ENCODE results near the gene FAM221B.

Gene FAM221B

DNA sequence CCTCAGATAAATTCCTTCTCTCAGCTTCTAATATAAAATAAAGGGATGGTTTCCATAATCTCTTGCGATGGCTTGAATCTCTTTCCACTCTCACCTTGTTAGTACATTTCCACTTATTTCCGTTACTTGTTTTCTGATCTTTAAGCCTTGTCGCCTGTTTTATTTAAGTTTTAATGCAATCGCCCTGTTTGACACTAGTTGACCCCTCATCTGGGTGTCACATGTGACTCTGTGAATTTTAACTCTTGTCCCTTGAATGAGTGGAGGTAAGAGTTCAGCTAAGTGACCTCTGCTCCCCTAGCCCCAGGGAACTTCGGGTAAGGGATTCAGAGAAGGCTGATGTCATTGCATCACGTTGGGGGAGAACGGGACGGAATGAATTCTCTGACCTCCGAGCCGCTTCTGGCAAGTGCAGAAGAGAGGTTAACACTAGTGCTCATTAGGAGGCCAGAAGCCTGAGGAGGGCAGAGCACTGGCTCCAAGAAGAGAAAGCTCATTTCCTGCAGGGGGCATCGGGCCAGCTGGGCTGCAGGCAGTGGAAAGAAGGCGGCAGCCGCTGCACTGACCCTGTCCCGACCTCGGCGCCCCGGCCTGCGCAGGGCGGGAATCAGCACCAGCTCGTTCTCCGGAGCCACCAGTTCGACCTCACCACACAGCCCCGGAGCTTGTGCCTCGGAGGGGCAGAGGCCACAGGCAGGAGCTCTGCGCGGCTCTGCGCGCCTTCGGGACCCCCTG lies 14.3 kb downstream of the FAM221B start:
- Histone ChIP-seq H2AK5ac (ENCODE audit: low read length) (no peak overlapping the region), H4K5ac (ENCODE audit: low read length) (no peak overlapping the region), H3K4me1 (ENCODE audit: control insufficient read depth, low read depth, low read length) (peaks cover 4% of the 10 kb centered on the region), H3K4me2 (ENCODE audit: low read length) (peak overlapping the region; percentile 71), H2BK120ac (ENCODE audit: low read depth, low read length) (no peak overlapping the region), H3K79me2 (ENCODE audit: control insufficient read depth, insufficient read depth, low read length) (no peaks in the 10 kb centered on the region), H2BK5ac (ENCODE audit: low read length) (peak overlapping the region; percentile 61), H3K23ac (ENCODE audit: low read length) (peak overlapping the region; percentile 83), H3K27me3 (ENCODE audit: insufficient read depth, low read length, poor library complexity) (no peaks in the 10 kb centered on the region), H3K56ac (ENCODE audit: low read length) (peak overlapping the region; percentile 98), H3K4ac (ENCODE audit: low read depth, low read length) (peak overlapping the region; percentile 49), H3K9ac (ENCODE audit: low read length) (peak overlapping the region; percentile 94), H3K27ac (ENCODE audit: low read depth, low read length) (peak overlapping the region; percentile 99), H3K18ac (ENCODE audit: low read length) (peak overlapping the region; percentile 98), H2BK15ac (replicated peaks; ENCODE audit: low read depth) (no peak overlapping the region), H3K79me1 (ENCODE audit: low read length) (no peaks in the 10 kb centered on the region), H3K36me3 (ENCODE audit: control insufficient read depth, insufficient read depth, low read length) (no peaks in the 10 kb centered on the region), H3K4me3 (ENCODE audit: low read length) (peak overlapping the region; percentile 76), H4K8ac (ENCODE audit: low read depth, low read length) (peak overlapping the region; percentile 56)
- no CpG with 5 or more reads among the region's 29 CpGs for WGBS (ENCODE audit: extremely low coverage, insufficient coverage, low lambda C conversion rate)
- peak; percentile 95 for DNase-seq

DNA sequence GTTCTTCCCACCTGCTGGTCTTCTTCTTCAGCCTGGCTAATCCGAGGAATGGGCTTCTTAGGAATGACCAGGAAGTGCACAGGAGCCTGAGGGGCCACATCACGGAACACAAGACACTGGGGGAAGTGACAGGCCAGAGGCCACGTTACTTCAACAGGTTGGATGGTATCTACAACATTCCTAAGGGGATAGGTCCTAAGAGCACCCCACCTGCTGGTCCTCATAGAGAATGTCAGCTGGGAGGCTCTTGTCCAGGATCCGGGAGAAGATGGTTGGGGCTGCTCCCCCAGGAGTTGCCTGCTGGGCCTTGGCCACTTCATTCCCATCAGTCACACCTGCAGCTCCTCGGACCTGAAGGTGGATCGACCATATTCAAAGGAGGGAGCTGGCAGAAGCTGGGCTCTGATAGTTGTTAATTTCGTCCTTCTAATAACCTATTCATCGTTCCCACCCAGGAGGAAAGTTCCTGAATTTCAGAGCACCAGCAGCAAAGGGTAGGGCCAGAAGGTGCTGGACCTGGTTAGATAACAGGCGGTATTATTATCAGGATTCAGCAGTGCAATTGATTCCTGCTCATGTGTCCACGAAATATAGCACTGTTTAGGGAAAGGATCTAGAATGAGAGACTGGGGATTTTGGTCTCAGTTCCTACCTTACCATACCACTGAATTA lies 15.0 kb downstream of the FAM221B start:
- Histone ChIP-seq H3K18ac (ENCODE audit: low read length) (no peak overlapping the region), H2AK5ac (ENCODE audit: low read length) (no peak overlapping the region), H3K9ac (ENCODE audit: low read length) (peak overlapping the region; percentile 5), H3K27ac (ENCODE audit: low read depth, low read length) (no peak overlapping the region), H3K4me2 (ENCODE audit: low read length) (no peak overlapping the region), H4K8ac (ENCODE audit: low read depth, low read length) (no peak overlapping the region), H2BK15ac (replicated peaks; ENCODE audit: low read depth) (no peak overlapping the region), H3K36me3 (ENCODE audit: control insufficient read depth, insufficient read depth, low read length) (no peaks in the 10 kb centered on the region), H3K4ac (ENCODE audit: low read depth, low read length) (no peak overlapping the region), H3K56ac (ENCODE audit: low read length) (no peak overlapping the region), H3K4me3 (ENCODE audit: low read length) (no peak overlapping the region), H4K5ac (ENCODE audit: low read length) (no peak overlapping the region), H3K79me1 (ENCODE audit: low read length) (no peaks in the 10 kb centered on the region), H3K4me1 (ENCODE audit: control insufficient read depth, low read depth, low read length) (peaks cover 4% of the 10 kb centered on the region), H2BK120ac (ENCODE audit: low read depth, low read length) (no peak overlapping the region), H2BK5ac (ENCODE audit: low read length) (no peak overlapping the region), H3K79me2 (ENCODE audit: control insufficient read depth, insufficient read depth, low read length) (no peaks in the 10 kb centered on the region), H3K27me3 (ENCODE audit: insufficient read depth, low read length, poor library complexity) (no peaks in the 10 kb centered on the region), H3K23ac (ENCODE audit: low read length) (no peak overlapping the region)
- DNase-seq: peak; percentile 91
- WGBS (ENCODE audit: extremely low coverage, insufficient coverage, low lambda C conversion rate): no CpG with 5 or more reads among the region's 10 CpGs

DNA sequence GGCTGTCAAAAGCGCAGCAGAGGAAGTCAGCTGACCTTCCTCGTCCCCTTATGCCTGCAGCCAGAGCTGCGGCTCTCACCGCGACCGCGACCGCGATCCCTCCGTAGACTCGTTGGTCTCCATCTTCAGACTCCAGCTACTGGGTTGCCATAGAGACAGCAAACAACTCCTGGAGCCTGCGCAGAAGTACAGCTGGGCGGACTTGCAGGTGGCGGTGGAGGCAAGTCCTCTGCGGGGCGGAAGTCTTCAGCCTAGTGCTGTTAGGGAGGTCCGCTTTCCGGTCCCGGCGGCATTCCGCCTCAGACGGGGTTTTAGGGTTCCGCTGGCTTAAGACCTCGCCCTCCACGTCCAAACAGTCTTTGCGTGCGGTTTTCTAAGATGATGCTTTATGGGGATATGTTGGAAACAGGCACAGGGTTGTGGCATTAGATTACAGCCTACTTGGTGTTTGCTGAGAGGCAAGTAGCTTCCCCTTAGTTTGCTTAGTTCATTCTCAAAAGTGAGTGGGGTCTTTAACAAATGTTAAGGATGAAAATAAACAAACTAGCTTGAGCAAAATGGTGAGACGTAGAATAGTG lies 16.4 kb downstream of the FAM221B start, which contains the start of gene SPAG8:
Gene SPAG8, minus strand, starts transcription at position 238 of the 578 bp plus-strand sequence. Its CDS starts 115 bp downstream, at position 123.
- no CpG with 5 or more reads among the region's 28 CpGs for WGBS (ENCODE audit: extremely low coverage, insufficient coverage, low lambda C conversion rate)
- Histone ChIP-seq H3K18ac (ENCODE audit: low read length) (peak within 1 kb of the TSS; percentile 54), H3K79me1 (ENCODE audit: low read length) (no peaks in the 10 kb centered on the region), H3K27me3 (ENCODE audit: insufficient read depth, low read length, poor library complexity) (no peaks in the 10 kb centered on the region), H2AK5ac (ENCODE audit: low read length) (no peak within 1 kb of the TSS), H2BK5ac (ENCODE audit: low read length) (no peak within 1 kb of the TSS), H3K36me3 (ENCODE audit: control insufficient read depth, insufficient read depth, low read length) (peaks cover 1% of the 10 kb centered on the region), H3K4me3 (ENCODE audit: low read length) (no peak within 1 kb of the TSS), H3K4me2 (ENCODE audit: low read length) (peak within 1 kb of the TSS; percentile 34), H4K8ac (ENCODE audit: low read depth, low read length) (no peak within 1 kb of the TSS), H2BK120ac (ENCODE audit: low read depth, low read length) (no peak within 1 kb of the TSS), H3K4me1 (ENCODE audit: control insufficient read depth, low read depth, low read length) (peaks cover 4% of the 10 kb centered on the region), H4K5ac (ENCODE audit: low read length) (peak within 1 kb of the TSS; percentile 17), H3K27ac (ENCODE audit: low read depth, low read length) (no peak within 1 kb of the TSS), H3K9ac (ENCODE audit: low read length) (peak within 1 kb of the TSS; percentile 62), H3K56ac (ENCODE audit: low read length) (peak within 1 kb of the TSS; percentile 61), H3K79me2 (ENCODE audit: control insufficient read depth, insufficient read depth, low read length) (no peaks in the 10 kb centered on the region), H3K4ac (ENCODE audit: low read depth, low read length) (no peak within 1 kb of the TSS), H2BK15ac (replicated peaks; ENCODE audit: low read depth) (no peak within 1 kb of the TSS), H3K23ac (ENCODE audit: low read length) (no peak within 1 kb of the TSS)
- DNase-seq: peak; percentile 99

DNA sequence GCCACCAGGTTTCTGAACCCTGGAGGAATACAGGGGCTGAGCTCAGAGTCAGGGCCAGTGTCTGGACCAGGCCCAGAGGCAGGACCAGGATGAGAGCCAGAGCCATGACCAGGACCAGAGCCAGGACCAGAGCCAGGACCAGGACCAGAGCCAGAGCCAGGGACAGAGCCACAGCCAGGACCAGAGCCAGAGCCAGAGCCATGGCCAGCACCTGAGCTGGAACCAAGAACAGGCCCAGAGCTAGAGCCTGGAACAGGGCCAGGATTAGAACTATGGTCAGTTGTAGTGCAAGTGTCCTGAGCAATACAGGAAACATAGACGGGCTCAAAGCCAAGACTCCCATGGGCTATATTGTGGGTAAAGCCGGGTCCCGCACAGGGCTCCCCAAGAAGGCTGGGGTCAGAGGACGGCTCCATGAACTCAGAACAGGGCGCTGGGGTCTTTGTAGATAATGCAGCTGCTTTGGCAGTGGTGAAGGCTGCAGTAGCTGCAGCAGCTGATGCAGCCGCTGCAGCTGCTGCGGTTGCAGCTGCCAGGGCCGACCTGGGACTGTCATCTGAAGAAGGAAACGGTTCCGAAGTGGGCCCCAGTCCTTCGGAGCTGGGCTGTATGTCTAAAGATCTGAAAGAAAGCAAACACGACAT lies 17.0 kb downstream of the FAM221B start:
- no peak overlapping the region for H4K5ac ChIP-seq (ENCODE audit: low read length)
- DNase-seq: no peak
- H3K23ac ChIP-seq (ENCODE audit: low read length): no peak overlapping the region
- no CpG with 5 or more reads among the region's 12 CpGs for WGBS (ENCODE audit: extremely low coverage, insufficient coverage, low lambda C conversion rate)
- no peak overlapping the region for H3K9ac ChIP-seq (ENCODE audit: low read length)
- peak overlapping the region; percentile 10 for H3K4me2 ChIP-seq (ENCODE audit: low read length)
- H4K8ac ChIP-seq (ENCODE audit: low read depth, low read length): no peak overlapping the region
- H3K79me1 ChIP-seq (ENCODE audit: low read length): no peaks in the 10 kb centered on the region
- no peak overlapping the region for H2BK15ac ChIP-seq (replicated peaks; ENCODE audit: low read depth)
- H3K18ac ChIP-seq (ENCODE audit: low read length): no peak overlapping the region
- peaks cover 4% of the 10 kb centered on the region for H3K4me1 ChIP-seq (ENCODE audit: control insufficient read depth, low read depth, low read length)
- no peak overlapping the region for H2AK5ac ChIP-seq (ENCODE audit: low read length)
- no peak overlapping the region for H3K4me3 ChIP-seq (ENCODE audit: low read length)
- no peaks in the 10 kb centered on the region for H3K79me2 ChIP-seq (ENCODE audit: control insufficient read depth, insufficient read depth, low read length)
- no peak overlapping the region for H2BK120ac ChIP-seq (ENCODE audit: low read depth, low read length)
- H3K27ac ChIP-seq (ENCODE audit: low read depth, low read length): no peak overlapping the region
- H3K4ac ChIP-seq (ENCODE audit: low read depth, low read length): no peak overlapping the region
- no peaks in the 10 kb centered on the region for H3K27me3 ChIP-seq (ENCODE audit: insufficient read depth, low read length, poor library complexity)
- H3K36me3 ChIP-seq (ENCODE audit: control insufficient read depth, insufficient read depth, low read length): peaks cover 1% of the 10 kb centered on the region
- no peak overlapping the region for H3K56ac ChIP-seq (ENCODE audit: low read length)
- H2BK5ac ChIP-seq (ENCODE audit: low read length): no peak overlapping the region

DNA sequence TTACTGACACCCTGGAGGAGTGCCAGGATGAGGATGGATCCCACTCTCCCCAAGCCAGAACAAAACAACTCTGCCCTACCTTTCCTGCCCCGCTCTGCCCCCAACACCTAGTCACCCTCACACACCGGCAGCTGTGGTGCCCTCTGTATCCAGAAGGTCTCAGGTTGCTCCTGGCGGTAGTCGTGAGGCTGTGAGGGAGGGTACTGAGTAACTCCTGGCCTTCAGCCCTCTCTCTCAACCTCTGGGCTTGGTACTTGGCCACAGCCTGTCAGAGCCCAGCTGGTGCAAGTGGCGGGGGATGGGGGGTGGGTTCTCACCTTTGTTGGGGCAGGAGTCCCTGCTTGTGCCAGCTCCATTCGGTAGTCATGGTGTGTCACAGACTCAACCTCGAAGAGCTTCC lies 18.4 kb downstream of the FAM221B start:
- no peak overlapping the region for H3K23ac ChIP-seq (ENCODE audit: low read length)
- no peak overlapping the region for H4K5ac ChIP-seq (ENCODE audit: low read length)
- H3K4ac ChIP-seq (ENCODE audit: low read depth, low read length): no peak overlapping the region
- DNase-seq: no peak
- H3K4me1 ChIP-seq (ENCODE audit: control insufficient read depth, low read depth, low read length): peaks cover 4% of the 10 kb centered on the region
- H3K56ac ChIP-seq (ENCODE audit: low read length): no peak overlapping the region
- no peak overlapping the region for H2BK15ac ChIP-seq (replicated peaks; ENCODE audit: low read depth)
- WGBS (ENCODE audit: extremely low coverage, insufficient coverage, low lambda C conversion rate): no CpG with 5 or more reads among the region's 7 CpGs
- H3K79me1 ChIP-seq (ENCODE audit: low read length): no peaks in the 10 kb centered on the region
- no peak overlapping the region for H4K8ac ChIP-seq (ENCODE audit: low read depth, low read length)
- H3K27ac ChIP-seq (ENCODE audit: low read depth, low read length): no peak overlapping the region
- H2AK5ac ChIP-seq (ENCODE audit: low read length): no peak overlapping the region
- no peak overlapping the region for H3K18ac ChIP-seq (ENCODE audit: low read length)
- H2BK120ac ChIP-seq (ENCODE audit: low read depth, low read length): no peak overlapping the region
- no peak overlapping the region for H3K9ac ChIP-seq (ENCODE audit: low read length)
- H3K36me3 ChIP-seq (ENCODE audit: control insufficient read depth, insufficient read depth, low read length): peaks cover 1% of the 10 kb centered on the region
- no peaks in the 10 kb centered on the region for H3K27me3 ChIP-seq (ENCODE audit: insufficient read depth, low read length, poor library complexity)
- H2BK5ac ChIP-seq (ENCODE audit: low read length): no peak overlapping the region
- H3K79me2 ChIP-seq (ENCODE audit: control insufficient read depth, insufficient read depth, low read length): no peaks in the 10 kb centered on the region
- H3K4me3 ChIP-seq (ENCODE audit: low read length): no peak overlapping the region
- H3K4me2 ChIP-seq (ENCODE audit: low read length): no peak overlapping the region
